Esophagus muscularis mucosa (tissue), 4 donors: Measurements from ENCODE around the gene CASP2. TPM values are rescaled to one million over a fixed set of nuclear protein-coding genes. Genes with fewer than 3 reads are reported as not detected.

Experiments
- DNase-seq: peaks from one replicate; pipeline ENCODE4 v3.0.0-alpha.2; 2017; ENCODE audit errors: extremely low spot score
- H3K27ac ChIP-seq, 4 donors: fragments of 200-600 bp; sonication (generic); replicated peaks in 1 of 4; 1 replicate in 3 of 4; 2 replicates in 1 of 4; pipeline ENCODE4 v1.5.1; 2016 to 2019; ENCODE audit warnings: mild to moderate bottlenecking in 1 of 4
- H3K27me3 ChIP-seq, 4 donors: fragments of 200-600 bp; sonication (generic); one replicate each; pipeline versions ENCODE4 v1.5.1 to v1.6.0; 2016 to 2019
- H3K36me3 ChIP-seq, 4 donors: fragments of 200-600 bp; sonication (generic); one replicate each; pipeline ENCODE4 v1.5.1; 2016 to 2019
- H3K4me1 ChIP-seq, 4 donors: fragments of 200-600 bp; sonication (generic); one replicate each; pipeline ENCODE4 v1.5.1; 2016 to 2019
- H3K4me3 ChIP-seq, 4 donors: fragments of 200-600 bp; sonication (generic); 1 replicate in 2 of 4; 2 replicates in 2 of 4; pipeline ENCODE4 v1.5.1; 2016 to 2019; ENCODE audit warnings: mild to moderate bottlenecking in 4 of 4, moderate library complexity in 1 of 4
- H3K9me3 ChIP-seq, 4 donors: fragments of 200-600 bp; sonication (generic); 1 replicate in 3 of 4; 2 replicates in 1 of 4; pipeline ENCODE4 v1.5.1; 2016 to 2019
- EP300 ChIP-seq: sonication (generic); formaldehyde crosslinking; IDR thresholded peaks from one replicate; pipeline ENCODE4 v1.6.1; 2017; ENCODE audit warnings: antibody characterized with exemption
- POLR2A ChIP-seq: fragments of 450-650 bp; IDR thresholded peaks from one replicate; pipeline ENCODE4 v1.6.1; 2017; ENCODE audit warnings: antibody characterized with exemption, moderate library complexity, mild to moderate bottlenecking, low read depth
- POLR2AphosphoS5 ChIP-seq, 2 donors: sonication (generic); formaldehyde crosslinking; IDR thresholded peaks; one replicate each; pipeline ENCODE4 v1.6.1; 2017; ENCODE audit warnings: antibody characterized with exemption in 2 of 2
- WGBS: methylation state at CpG from one replicate; pipeline ENCODE4 v1.1.5; 2018; 5-methylcytosine and 5-hydroxymethylcytosine counted together
- intact Hi-C: fragments of 100-400 bp; cut with DNase I; formaldehyde crosslinking; loops from one replicate; pipeline ENCODE4 v1.15.1; 2023
- total RNA-seq, 4 donors: library from RNA; depleted of rRNA; stranded (reverse); fragments of >200 nt; gene quantifications; one replicate each; pipeline versions ENCODE4 v1.1.0 to v1.2.1, GENCODE V29; 2016
- TF ChIP-seq, protein P1 (sequence below), 3 experiments: fragments of 200-600 bp in 2 of 3; fragments of 450-650 bp in 1 of 3; sonication (generic) in 2 of 3; IDR thresholded peaks; one replicate each; pipeline ENCODE4 v1.5.1; 2017 to 2019; ENCODE audit warnings: antibody characterized with exemption in 3 of 3, mild to moderate bottlenecking in 2 of 3, moderate library complexity in 1 of 3

CASP2 gene
- total RNA-seq, 4 donors from 2014 or later: 7.1 to 11.7 (median 9.0) TPM

DNA sequence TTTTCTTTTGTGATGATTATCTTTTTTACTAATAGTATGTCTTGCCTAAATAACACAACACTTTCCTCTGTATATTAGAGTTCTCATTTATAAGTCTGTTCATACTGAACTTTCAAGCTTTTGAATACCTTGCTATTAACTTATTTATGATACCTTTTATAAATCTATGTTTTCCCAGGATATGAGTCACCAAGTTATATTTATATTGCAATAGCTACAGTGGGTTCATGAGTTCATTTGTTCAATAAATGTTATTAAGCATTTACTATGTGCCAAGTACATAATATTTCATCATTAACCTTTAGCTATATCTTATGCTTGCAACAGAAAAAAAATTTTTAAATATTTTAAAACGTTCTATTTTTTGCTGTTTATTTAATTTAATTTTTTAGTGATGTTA, 46.1 kb downstream of the CASP2 start:
- intact Hi-C loops: no loop called here

DNA sequence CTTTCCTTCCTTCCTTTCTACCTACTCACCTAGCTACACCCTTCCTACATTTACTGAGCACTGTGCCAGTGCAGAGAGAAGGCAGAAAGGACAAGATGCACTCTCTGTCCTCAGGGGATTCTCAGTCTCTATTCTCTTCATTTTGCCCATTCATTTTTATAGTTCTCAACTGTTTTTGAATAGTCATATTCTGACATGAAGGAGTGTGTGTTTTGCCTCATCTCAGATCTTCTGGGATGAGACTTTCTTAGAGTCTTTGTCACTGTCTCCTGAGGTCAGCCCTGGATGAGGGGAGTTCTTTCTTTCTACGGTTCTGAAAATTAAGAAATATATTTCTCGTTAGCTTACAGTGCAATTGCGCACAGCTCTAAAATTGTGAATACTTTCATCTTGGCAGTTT, 49.1 kb downstream of the CASP2 start:
- DNase-seq: no peak
- no peak overlapping the region for H3K4me3 ChIP-seq
- no peaks in the 10 kb centered on the region for H3K36me3 ChIP-seq
- H3K27me3 ChIP-seq: peaks cover 0 to 9% (median 0%) of the 10 kb centered on the region in 4 donors
- TF ChIP-seq, protein P1, sequence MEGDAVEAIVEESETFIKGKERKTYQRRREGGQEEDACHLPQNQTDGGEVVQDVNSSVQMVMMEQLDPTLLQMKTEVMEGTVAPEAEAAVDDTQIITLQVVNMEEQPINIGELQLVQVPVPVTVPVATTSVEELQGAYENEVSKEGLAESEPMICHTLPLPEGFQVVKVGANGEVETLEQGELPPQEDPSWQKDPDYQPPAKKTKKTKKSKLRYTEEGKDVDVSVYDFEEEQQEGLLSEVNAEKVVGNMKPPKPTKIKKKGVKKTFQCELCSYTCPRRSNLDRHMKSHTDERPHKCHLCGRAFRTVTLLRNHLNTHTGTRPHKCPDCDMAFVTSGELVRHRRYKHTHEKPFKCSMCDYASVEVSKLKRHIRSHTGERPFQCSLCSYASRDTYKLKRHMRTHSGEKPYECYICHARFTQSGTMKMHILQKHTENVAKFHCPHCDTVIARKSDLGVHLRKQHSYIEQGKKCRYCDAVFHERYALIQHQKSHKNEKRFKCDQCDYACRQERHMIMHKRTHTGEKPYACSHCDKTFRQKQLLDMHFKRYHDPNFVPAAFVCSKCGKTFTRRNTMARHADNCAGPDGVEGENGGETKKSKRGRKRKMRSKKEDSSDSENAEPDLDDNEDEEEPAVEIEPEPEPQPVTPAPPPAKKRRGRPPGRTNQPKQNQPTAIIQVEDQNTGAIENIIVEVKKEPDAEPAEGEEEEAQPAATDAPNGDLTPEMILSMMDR (IDR thresholded peaks at IDR 0.05): no peak
- no peak for TF ChIP-seq POLR2A
- 89% methylated on average over 3 of the region's 3 CpGs for WGBS
- H3K9me3 ChIP-seq: no peaks in the 10 kb centered on the region
- intact Hi-C loops: no loop called here
- no peaks in the 10 kb centered on the region for H3K4me1 ChIP-seq
- no peak overlapping the region for H3K27ac ChIP-seq

More for the DNA sequence above, 46.1 kb downstream of the CASP2 start:
- Histone ChIP-seq H3K4me3 (no peak overlapping the region), H3K36me3 (no peaks in the 10 kb centered on the region), H3K9me3 (no peaks in the 10 kb centered on the region), H3K27me3 (peaks cover 0 to 1% (median 0%) of the 10 kb centered on the region in 4 donors), H3K27ac (no peak overlapping the region), H3K4me1 (peaks cover 0 to 6% (median 0%) of the 10 kb centered on the region in 4 donors)
- DNase-seq: no peak
- WGBS: 42% methylated on average over 1 of the region's 1 CpG
- TF ChIP-seq, protein P1 (IDR thresholded peaks at IDR 0.05): no peak
- no peak for TF ChIP-seq POLR2A
- TF ChIP-seq POLR2AphosphoS5 (IDR thresholded peaks at IDR 0.05): no peak
- TF ChIP-seq EP300: no peak

DNA sequence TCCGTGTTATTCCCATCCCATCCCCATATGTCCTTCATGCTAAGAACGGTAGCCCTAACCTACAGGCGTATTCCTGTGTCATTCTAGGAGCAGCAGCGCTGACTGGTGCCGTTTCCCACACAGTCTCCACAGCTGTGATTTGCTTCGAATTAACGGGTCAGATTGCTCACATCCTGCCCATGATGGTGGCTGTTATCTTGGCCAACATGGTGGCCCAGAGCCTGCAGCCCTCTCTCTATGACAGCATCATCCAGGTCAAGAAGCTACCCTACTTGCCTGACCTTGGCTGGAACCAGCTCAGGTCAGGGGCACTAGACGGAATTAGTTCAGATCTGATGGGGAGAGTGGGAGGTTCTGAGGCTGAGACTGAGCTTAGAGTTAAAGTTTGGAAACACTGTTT, 53.7 kb downstream of the CASP2 start:
- WGBS: 90% methylated on average over 8 of the region's 8 CpGs
- Histone ChIP-seq H3K27me3 (peaks cover 0 to 43% (median 5%) of the 10 kb centered on the region in 4 donors), H3K9me3 (no peaks in the 10 kb centered on the region), H3K27ac (no peak overlapping the region), H3K4me1 (peaks cover 0 to 8% (median 6%) of the 10 kb centered on the region in 4 donors), H3K36me3 (no peaks in the 10 kb centered on the region), H3K4me3 (no peak overlapping the region)
- DNase-seq: no peak
- intact Hi-C loops: no loop called here
- TF ChIP-seq POLR2A (no peak), POLR2AphosphoS5 (IDR thresholded peaks at IDR 0.05) (no peak), EP300 (no peak)
- TF ChIP-seq, protein P1 (IDR thresholded peaks at IDR 0.05): no peak

DNA sequence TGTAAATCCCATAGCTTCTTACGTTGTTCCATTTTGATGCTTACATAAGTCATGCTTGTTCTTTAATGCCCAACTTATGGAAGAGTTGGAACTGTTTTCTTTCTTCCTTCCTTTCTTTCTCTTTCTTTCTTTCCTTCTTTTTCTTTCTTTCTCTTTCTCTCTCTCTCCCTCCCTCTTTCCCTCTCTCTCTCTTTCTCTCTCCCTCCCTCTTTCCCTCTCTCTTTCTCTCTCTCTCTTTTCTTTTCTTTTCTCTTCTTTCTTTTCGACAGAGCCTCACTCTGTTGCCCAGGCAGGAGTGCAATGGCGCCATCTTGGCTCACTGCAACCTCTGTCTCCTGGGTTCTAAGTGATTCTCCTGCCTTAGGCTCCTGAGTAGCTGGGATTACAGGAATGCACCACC, 55.4 kb downstream of the CASP2 start:
- TF ChIP-seq, protein P1 (IDR thresholded peaks at IDR 0.05): no peak
- TF ChIP-seq POLR2A (no peak), POLR2AphosphoS5 (IDR thresholded peaks at IDR 0.05) (no peak), EP300 (no peak)
- 93% methylated on average over 3 of the region's 3 CpGs for WGBS
- Histone ChIP-seq H3K36me3 (no peaks in the 10 kb centered on the region), H3K4me1 (peaks cover 0 to 8% (median 6%) of the 10 kb centered on the region in 4 donors), H3K9me3 (no peaks in the 10 kb centered on the region), H3K27ac (no peak overlapping the region), H3K4me3 (no peak overlapping the region), H3K27me3 (peaks cover 0 to 43% (median 5%) of the 10 kb centered on the region in 4 donors)
- intact Hi-C loops: no loop called here
- no peak for DNase-seq

DNA sequence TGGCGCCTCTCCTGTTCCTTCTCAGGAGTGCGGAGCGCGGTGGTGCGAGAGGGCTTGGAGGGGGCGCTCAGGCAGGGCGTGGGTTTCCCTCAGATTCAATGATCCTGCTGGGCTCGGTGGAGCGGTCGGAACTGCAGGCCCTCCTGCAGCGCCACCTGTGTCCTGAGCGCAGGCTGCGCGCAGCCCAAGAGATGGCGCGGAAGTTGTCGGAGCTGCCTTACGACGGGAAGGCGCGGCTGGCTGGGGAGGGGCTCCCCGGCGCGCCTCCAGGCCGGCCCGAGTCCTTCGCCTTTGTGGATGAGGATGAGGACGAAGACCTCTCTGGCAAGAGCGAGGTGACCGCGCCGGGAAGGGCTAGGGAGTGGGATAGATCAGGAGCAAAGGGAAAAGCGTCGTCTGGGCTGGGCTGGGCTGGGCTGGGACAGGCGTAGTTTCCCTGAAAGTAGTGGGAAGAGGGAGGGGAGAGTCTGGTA, 57.3 kb downstream of the CASP2 start:
- intact Hi-C loops: no loop called here
- H3K4me3 ChIP-seq: peak overlapping the region; percentile 11 to 24 (median 22)
- peaks cover 0 to 8% (median 6%) of the 10 kb centered on the region in 4 donors for H3K4me1 ChIP-seq
- DNase-seq: no peak
- H3K27me3 ChIP-seq: peaks cover 0 to 38% (median 5%) of the 10 kb centered on the region in 4 donors
- H3K36me3 ChIP-seq: no peaks in the 10 kb centered on the region
- H3K27ac ChIP-seq: no peak overlapping the region
- no peak for TF ChIP-seq EP300
- no peak for TF ChIP-seq POLR2A
- no peak for TF ChIP-seq POLR2AphosphoS5 (IDR thresholded peaks at IDR 0.05)
- TF ChIP-seq, protein P1 (IDR thresholded peaks at IDR 0.05): peak; percentile 22 to 40 (median 26)
- 10% methylated on average over 27 of the region's 35 CpGs for WGBS
- H3K9me3 ChIP-seq: no peaks in the 10 kb centered on the region
